ENCODE data around the gene PRAMEF18. TPM values are rescaled to one million over a fixed set of nuclear protein-coding genes. Genes with fewer than 3 reads are reported as not detected.
"Not testable (repeated sequence)": the region's sequence is repeated elsewhere in the genome, so short reads cannot be mapped to it uniquely, and the experiment has no call there.

PRAMEF18 gene
- total RNA-seq, 1 experiment from 2014 or later, result not detected

- H3T11ph ChIP-seq (ENCODE audit: low read length); H4K91ac ChIP-seq (ENCODE audit: insufficient read length, low read depth, low read length); H3K18ac ChIP-seq (ENCODE audit: insufficient read length, low read depth, low read length); H3K27me3 Mint-ChIP-seq (ENCODE audit: low read depth); H3K23ac ChIP-seq (ENCODE audit: insufficient read length, low read depth, low read length); H3K79me1 ChIP-seq (ENCODE audit: insufficient read depth, low read depth, low read length, poor library complexity, severe bottlenecking); H3K14ac ChIP-seq (ENCODE audit: insufficient read depth, low read length); H2BK15ac ChIP-seq (ENCODE audit: low read depth, low read length); H3K23me2 ChIP-seq (ENCODE audit: insufficient read length, low read depth, low read length, poor library complexity, severe bottlenecking); H2AFZ ChIP-seq (ENCODE audit: low read length); H3K4me2 ChIP-seq (ENCODE audit: insufficient read depth, insufficient read length, low read length); H3K4me1 ChIP-seq (ENCODE audit: insufficient read depth, low read length); H2BK5ac ChIP-seq (ENCODE audit: insufficient read length, low read length); H2AK5ac ChIP-seq (ENCODE audit: insufficient read length, low read length); H3K4me1 Mint-ChIP-seq; H3K27ac Mint-ChIP-seq; H3K4ac ChIP-seq (ENCODE audit: low read depth, low read length); DNase-seq; H2BK20ac ChIP-seq (ENCODE audit: low read depth, low read length, poor library complexity, severe bottlenecking); H3K27ac ChIP-seq (ENCODE audit: insufficient read length, low read depth, low read length); H4K8ac ChIP-seq (replicated peaks; ENCODE audit: insufficient read length, low read depth, low read length); H3K56ac ChIP-seq (ENCODE audit: insufficient read length, low read depth, low read length); H4K20me1 ChIP-seq (ENCODE audit: control insufficient read depth, insufficient read depth, insufficient read length); H3K4me3 Mint-ChIP-seq; H4K5ac ChIP-seq (ENCODE audit: insufficient read length, low read depth, low read length); H3K9ac ChIP-seq (ENCODE audit: extremely low read depth, insufficient read length, low read length); H3K79me2 ChIP-seq (ENCODE audit: insufficient read depth, low read length); H2BK120ac ChIP-seq (ENCODE audit: low read depth, low read length, poor library complexity, severe bottlenecking); H3K27me3 ChIP-seq (ENCODE audit: insufficient read depth, low read length); H2BK12ac ChIP-seq (ENCODE audit: insufficient read length, low read depth, low read length): not testable (repeated sequence)
- WGBS (ENCODE audit: extremely low coverage, insufficient read length, low lambda C conversion rate), result no CpG with 5 or more reads among the region's 2 CpGs
- peaks cover 81% of the 10 kb centered on the region for H3K9me3 ChIP-seq (ENCODE audit: control insufficient read depth, low read depth, low read length)
- peaks cover 83 to 93% of the 10 kb centered on the region in 2 experiments for H3K9me3 Mint-ChIP-seq
- peaks cover 14 to 56% (median 28%) of the 10 kb centered on the region in 3 experiments; a peak in 6 of 7 replicates for H3K36me3 Mint-ChIP-seq (ENCODE audit: insufficient read depth in 1 of 3, low read depth in 3 of 3)
Observed at GRCh38 chr1:13232056-13232455, 6.1 kb upstream of the PRAMEF18 start.

DNA sequence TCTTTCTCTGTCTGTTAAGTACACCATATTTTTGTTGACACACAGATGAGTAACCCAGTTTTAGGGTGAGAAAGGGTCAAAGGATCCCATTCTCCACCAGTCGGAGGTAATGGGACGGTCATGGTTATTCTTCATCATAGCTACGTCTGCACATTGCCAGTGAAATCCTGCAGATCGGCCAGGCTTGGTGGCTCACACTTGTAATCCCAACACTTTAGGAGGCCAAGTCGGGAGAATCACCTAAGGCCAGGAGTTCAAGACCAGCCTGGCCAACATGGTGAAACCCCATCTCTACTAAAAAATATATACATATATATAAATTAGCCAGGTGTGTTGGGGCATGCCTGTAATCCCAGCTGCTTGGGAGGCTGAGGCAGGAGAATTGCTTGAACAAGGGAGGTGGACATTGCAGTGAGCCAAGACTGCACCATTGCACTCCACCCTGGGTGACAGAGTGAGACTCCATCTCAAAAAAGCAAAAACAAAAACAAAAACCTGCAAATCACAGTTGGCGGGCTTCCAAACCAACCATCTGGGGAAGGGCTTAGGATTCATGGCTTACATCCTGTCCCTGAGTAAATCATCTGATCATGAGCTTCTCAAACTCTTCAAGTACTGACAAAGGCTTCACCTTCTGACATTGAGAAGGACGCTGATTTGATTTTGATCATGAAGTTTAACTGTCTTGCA, 5.3 kb upstream of the PRAMEF18 start:
- not testable (repeated sequence) for H4K91ac ChIP-seq (ENCODE audit: insufficient read length, low read depth, low read length); H2BK12ac ChIP-seq (ENCODE audit: insufficient read length, low read depth, low read length); H4K20me1 ChIP-seq (ENCODE audit: control insufficient read depth, insufficient read depth, insufficient read length); H3K79me2 ChIP-seq (ENCODE audit: insufficient read depth, low read length); DNase-seq; H3T11ph ChIP-seq (ENCODE audit: low read length); H2AK5ac ChIP-seq (ENCODE audit: insufficient read length, low read length); H2BK20ac ChIP-seq (ENCODE audit: low read depth, low read length, poor library complexity, severe bottlenecking); H3K9ac ChIP-seq (ENCODE audit: extremely low read depth, insufficient read length, low read length); H3K18ac ChIP-seq (ENCODE audit: insufficient read length, low read depth, low read length); H3K4me1 Mint-ChIP-seq; H2AFZ ChIP-seq (ENCODE audit: low read length); H3K4me1 ChIP-seq (ENCODE audit: insufficient read depth, low read length); H4K5ac ChIP-seq (ENCODE audit: insufficient read length, low read depth, low read length); H3K14ac ChIP-seq (ENCODE audit: insufficient read depth, low read length); H3K23me2 ChIP-seq (ENCODE audit: insufficient read length, low read depth, low read length, poor library complexity, severe bottlenecking); H3K79me1 ChIP-seq (ENCODE audit: insufficient read depth, low read depth, low read length, poor library complexity, severe bottlenecking); H3K56ac ChIP-seq (ENCODE audit: insufficient read length, low read depth, low read length); H3K4me3 Mint-ChIP-seq; H3K4me2 ChIP-seq (ENCODE audit: insufficient read depth, insufficient read length, low read length); H3K27me3 ChIP-seq (ENCODE audit: insufficient read depth, low read length); H3K4ac ChIP-seq (ENCODE audit: low read depth, low read length); H4K8ac ChIP-seq (replicated peaks; ENCODE audit: insufficient read length, low read depth, low read length); H2BK120ac ChIP-seq (ENCODE audit: low read depth, low read length, poor library complexity, severe bottlenecking); H2BK5ac ChIP-seq (ENCODE audit: insufficient read length, low read length); H3K27ac Mint-ChIP-seq; H2BK15ac ChIP-seq (ENCODE audit: low read depth, low read length); H3K27me3 Mint-ChIP-seq (ENCODE audit: low read depth); H3K27ac ChIP-seq (ENCODE audit: insufficient read length, low read depth, low read length); H3K23ac ChIP-seq (ENCODE audit: insufficient read length, low read depth, low read length)
- H3K9me3 ChIP-seq (ENCODE audit: control insufficient read depth, low read depth, low read length), result peaks cover 82% of the 10 kb centered on the region
- Mint-ChIP-seq H3K9me3 (peaks cover 83 to 93% of the 10 kb centered on the region in 2 experiments), H3K36me3 (ENCODE audit: insufficient read depth in 1 of 3, low read depth in 3 of 3) (peaks cover 15 to 60% (median 30%) of the 10 kb centered on the region in 3 experiments)
- WGBS (ENCODE audit: extremely low coverage, insufficient read length, low lambda C conversion rate), result no CpG with 5 or more reads among the region's 7 CpGs

Data from H9 (cell line).